ENCODE results near the gene CCNB2. TPM values are rescaled to one million over a fixed set of nuclear protein-coding genes. Genes with fewer than 3 reads are reported as not detected.
"Not testable (repeated sequence)": the region's sequence is repeated elsewhere in the genome, so short reads cannot be mapped to it uniquely, and the experiment has no call there.

The CCNB2 gene
- total RNA-seq, 1 experiment from 2014 or later, result 67.6 TPM

DNA sequence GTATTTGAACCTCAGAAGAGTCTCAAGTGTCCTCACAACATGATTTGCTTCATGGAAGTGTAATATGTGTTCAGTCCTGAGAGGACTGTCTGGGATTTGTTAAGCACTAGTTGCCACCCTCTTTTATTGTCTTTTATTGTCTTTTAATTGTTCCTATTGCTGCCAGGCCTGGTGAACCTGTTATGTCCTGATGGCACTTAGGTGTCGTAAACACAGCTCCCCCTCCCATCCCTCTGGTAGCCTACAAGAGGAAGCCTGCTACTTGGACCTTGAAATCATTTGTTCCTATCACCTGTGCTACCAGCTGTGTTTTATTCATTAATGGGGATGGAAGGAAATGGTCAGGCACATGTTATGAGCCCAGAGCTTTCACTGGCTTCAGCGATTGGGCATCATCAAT, 19.3 kb downstream of the CCNB2 start:
- in situ Hi-C loops (cut with HindIII; ENCODE audit: low pct_unique_long_range_greater_than_20kb, low sequenced_read_pairs) (no loop called here), intact Hi-C loops (cut with micrococcal nuclease; ENCODE audit: unreplicated experiment) (no loop called here)
- TF ChIP-seq, protein P1, sequence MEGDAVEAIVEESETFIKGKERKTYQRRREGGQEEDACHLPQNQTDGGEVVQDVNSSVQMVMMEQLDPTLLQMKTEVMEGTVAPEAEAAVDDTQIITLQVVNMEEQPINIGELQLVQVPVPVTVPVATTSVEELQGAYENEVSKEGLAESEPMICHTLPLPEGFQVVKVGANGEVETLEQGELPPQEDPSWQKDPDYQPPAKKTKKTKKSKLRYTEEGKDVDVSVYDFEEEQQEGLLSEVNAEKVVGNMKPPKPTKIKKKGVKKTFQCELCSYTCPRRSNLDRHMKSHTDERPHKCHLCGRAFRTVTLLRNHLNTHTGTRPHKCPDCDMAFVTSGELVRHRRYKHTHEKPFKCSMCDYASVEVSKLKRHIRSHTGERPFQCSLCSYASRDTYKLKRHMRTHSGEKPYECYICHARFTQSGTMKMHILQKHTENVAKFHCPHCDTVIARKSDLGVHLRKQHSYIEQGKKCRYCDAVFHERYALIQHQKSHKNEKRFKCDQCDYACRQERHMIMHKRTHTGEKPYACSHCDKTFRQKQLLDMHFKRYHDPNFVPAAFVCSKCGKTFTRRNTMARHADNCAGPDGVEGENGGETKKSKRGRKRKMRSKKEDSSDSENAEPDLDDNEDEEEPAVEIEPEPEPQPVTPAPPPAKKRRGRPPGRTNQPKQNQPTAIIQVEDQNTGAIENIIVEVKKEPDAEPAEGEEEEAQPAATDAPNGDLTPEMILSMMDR (IDR thresholded peaks at IDR 0.05), result no peak
- no peak for TF ChIP-seq TCF7L2 (IDR thresholded peaks at IDR 0.05; ENCODE audit: low read depth, low read length)
- TF ChIP-seq SIN3A (IDR thresholded peaks at IDR 0.05; ENCODE audit: borderline replicate concordance, insufficient read depth, low read depth, low read length), result no peak
- TF ChIP-seq POLR2AphosphoS5 (IDR thresholded peaks at IDR 0.05; ENCODE audit: low read depth, low read length), result no peak
- TF ChIP-seq, protein P2, sequence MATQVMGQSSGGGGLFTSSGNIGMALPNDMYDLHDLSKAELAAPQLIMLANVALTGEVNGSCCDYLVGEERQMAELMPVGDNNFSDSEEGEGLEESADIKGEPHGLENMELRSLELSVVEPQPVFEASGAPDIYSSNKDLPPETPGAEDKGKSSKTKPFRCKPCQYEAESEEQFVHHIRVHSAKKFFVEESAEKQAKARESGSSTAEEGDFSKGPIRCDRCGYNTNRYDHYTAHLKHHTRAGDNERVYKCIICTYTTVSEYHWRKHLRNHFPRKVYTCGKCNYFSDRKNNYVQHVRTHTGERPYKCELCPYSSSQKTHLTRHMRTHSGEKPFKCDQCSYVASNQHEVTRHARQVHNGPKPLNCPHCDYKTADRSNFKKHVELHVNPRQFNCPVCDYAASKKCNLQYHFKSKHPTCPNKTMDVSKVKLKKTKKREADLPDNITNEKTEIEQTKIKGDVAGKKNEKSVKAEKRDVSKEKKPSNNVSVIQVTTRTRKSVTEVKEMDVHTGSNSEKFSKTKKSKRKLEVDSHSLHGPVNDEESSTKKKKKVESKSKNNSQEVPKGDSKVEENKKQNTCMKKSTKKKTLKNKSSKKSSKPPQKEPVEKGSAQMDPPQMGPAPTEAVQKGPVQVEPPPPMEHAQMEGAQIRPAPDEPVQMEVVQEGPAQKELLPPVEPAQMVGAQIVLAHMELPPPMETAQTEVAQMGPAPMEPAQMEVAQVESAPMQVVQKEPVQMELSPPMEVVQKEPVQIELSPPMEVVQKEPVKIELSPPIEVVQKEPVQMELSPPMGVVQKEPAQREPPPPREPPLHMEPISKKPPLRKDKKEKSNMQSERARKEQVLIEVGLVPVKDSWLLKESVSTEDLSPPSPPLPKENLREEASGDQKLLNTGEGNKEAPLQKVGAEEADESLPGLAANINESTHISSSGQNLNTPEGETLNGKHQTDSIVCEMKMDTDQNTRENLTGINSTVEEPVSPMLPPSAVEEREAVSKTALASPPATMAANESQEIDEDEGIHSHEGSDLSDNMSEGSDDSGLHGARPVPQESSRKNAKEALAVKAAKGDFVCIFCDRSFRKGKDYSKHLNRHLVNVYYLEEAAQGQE (IDR thresholded peaks at IDR 0.05; ENCODE audit: insufficient read depth in 1 of 2, low read depth in 2 of 2, low read length in 1 of 2), result no peak
- H3K4me3 ChIP-seq (ENCODE audit: low read depth in 2 of 2, low read length in 2 of 2), result no peak overlapping the region
- H3K27me3 ChIP-seq (ENCODE audit: control insufficient read depth, insufficient read depth, low read length), result no peaks in the 10 kb centered on the region
- CTCF ChIA-PET, result no interaction called here
- peak; percentile 26; the same call in 1 of the 2 replicates for ATAC-seq
- no peaks in the 10 kb centered on the region for H3K4me1 ChIP-seq (ENCODE audit: control insufficient read depth, insufficient read depth, low read length)
- H3K27ac ChIP-seq (ENCODE audit: low read length), result no peak overlapping the region
- POLR2A ChIA-PET, result no interaction called here
- H3K36me3 ChIP-seq (ENCODE audit: control insufficient read depth, insufficient read depth, low read length), result peaks cover 4% of the 10 kb centered on the region; the same call in 1 of the 2 replicates
- no TSS peak for BruUV-seq (replicated peaks)
- H3K9me3 ChIP-seq (ENCODE audit: control insufficient read depth, insufficient read depth, low read depth, low read length), result no peaks in the 10 kb centered on the region
- DNase-seq (ENCODE audit: low read depth, low spot score), result no peak

DNA sequence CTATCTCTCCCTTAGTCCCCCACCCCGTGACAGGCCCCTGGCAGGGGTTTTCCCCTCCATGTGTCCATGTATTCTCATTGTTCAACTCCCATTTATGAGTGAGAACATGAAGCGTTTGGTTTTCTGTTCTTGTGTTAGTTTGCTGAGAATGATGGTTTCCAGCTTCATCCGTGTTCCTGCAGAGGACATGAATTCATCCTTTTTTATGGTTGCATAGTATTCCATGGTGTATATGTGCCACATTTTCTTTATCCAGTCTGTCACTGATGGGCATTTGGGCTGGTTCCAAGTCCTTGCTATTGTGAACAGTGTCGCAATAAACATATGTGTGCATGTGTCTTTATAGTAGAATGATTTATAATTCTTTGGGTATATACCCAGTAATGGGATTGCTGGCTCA, 20.7 kb downstream of the CCNB2 start:
- H3K27ac ChIP-seq (ENCODE audit: low read length); H3K4me1 ChIP-seq (ENCODE audit: control insufficient read depth, insufficient read depth, low read length); CTCF ChIA-PET; intact Hi-C loops (cut with micrococcal nuclease; ENCODE audit: unreplicated experiment); ATAC-seq; H3K36me3 ChIP-seq (ENCODE audit: control insufficient read depth, insufficient read depth, low read length); DNase-seq (ENCODE audit: low read depth, low spot score); BruUV-seq (replicated peaks); H3K27me3 ChIP-seq (ENCODE audit: control insufficient read depth, insufficient read depth, low read length); POLR2A ChIA-PET; in situ Hi-C loops (cut with HindIII; ENCODE audit: low pct_unique_long_range_greater_than_20kb, low sequenced_read_pairs); H3K4me3 ChIP-seq (ENCODE audit: low read depth in 2 of 2, low read length in 2 of 2); H3K9me3 ChIP-seq (ENCODE audit: control insufficient read depth, insufficient read depth, low read depth, low read length): not testable (repeated sequence)

DNA sequence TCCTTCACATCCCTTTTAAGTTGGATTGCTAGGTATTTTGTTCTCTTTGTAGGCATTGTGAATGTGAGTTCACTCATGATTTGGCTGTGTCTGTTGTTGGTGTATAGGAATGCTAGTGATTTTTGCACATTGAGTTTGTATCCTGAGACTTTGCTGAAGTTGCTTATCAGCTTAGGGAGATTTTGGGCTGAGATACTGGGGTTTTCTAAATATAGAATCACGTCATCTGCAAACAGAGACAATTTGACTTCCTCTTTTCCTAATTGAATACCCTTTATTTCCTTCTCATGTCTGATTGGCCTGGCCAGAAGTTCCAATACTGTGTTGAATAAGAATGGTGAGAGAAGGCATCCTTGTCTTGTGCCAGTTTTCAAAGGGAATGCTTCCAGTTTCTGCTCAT, 22.3 kb downstream of the CCNB2 start:
- H3K4me3 ChIP-seq (ENCODE audit: low read depth in 2 of 2, low read length in 2 of 2); DNase-seq (ENCODE audit: low read depth, low spot score); CTCF ChIA-PET; H3K27ac ChIP-seq (ENCODE audit: low read length); H3K4me1 ChIP-seq (ENCODE audit: control insufficient read depth, insufficient read depth, low read length); in situ Hi-C loops (cut with HindIII; ENCODE audit: low pct_unique_long_range_greater_than_20kb, low sequenced_read_pairs); BruUV-seq (replicated peaks); H3K27me3 ChIP-seq (ENCODE audit: control insufficient read depth, insufficient read depth, low read length); H3K9me3 ChIP-seq (ENCODE audit: control insufficient read depth, insufficient read depth, low read depth, low read length); ATAC-seq; intact Hi-C loops (cut with micrococcal nuclease; ENCODE audit: unreplicated experiment); H3K36me3 ChIP-seq (ENCODE audit: control insufficient read depth, insufficient read depth, low read length): not testable (repeated sequence)
- POLR2A ChIA-PET, result interaction anchor here (0.6 kb wide), 1 partner anchor 139 kb away, joined by 3 read pairs; no protein-coding TSS in a partner anchor
